LoVo (cell line): ENCODE measurements around the gene SYNDIG1.

ENCODE experiments used
- DNase-seq: peaks from one replicate; pipeline ENCODE4 v3.0.0-alpha.2; 2016; ENCODE audit warnings: low spot score

Gene SYNDIG1

DNA sequence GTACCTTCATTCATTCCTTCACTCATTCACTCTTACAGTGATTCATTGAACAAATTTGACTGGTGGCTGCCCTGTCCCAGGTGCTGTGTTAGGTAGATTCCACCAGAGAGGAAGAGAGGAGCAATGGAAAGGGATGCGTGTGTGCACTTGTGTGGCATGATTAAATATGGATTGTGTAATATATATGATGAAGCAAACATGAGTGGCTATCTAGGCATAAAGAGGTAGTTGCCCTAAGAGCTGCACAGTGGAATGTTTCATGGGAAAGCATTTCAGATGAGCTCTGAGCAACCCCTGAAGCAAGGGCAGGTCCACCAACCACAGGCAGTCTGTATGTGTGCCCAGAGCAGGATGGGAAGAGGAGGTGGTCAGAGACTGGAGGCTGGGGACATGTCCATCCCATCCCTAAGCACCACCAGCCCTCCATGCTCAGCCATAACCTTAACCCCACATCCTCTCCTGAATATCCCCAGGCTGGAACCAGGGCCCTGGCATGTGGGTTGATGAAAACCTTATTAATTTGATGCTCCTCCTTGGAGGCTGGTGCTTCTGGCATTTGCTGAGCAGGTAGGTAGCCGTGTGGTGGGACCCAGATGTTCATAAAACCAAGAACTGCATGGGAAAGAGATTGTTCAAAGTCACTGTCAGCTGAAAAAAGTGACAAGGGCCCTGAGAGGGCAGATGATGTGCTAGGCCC is 226.2 kb downstream of the SYNDIG1 start:
- DNase-seq = no peak

DNA sequence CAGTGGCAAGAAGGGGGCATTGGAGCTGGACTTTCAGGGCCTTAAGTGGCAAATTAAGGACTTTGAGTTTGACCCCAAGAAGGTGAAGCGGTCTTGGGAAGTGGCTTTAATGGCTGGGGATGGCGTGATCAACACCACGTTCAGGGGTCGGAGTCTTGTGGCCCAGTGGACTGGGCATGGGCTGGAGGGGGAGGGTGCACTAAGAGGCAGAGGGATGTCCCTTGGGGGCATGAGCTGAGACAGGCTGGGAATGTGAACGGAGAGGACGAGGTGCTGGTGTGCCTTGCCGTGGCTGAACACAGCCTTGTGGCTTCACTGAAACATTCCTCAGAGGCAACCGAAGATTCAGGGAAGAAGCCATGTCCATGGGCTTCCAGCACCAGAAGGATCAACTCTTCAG is 227.0 kb downstream of the SYNDIG1 start:
- DNase-seq = no peak

DNA sequence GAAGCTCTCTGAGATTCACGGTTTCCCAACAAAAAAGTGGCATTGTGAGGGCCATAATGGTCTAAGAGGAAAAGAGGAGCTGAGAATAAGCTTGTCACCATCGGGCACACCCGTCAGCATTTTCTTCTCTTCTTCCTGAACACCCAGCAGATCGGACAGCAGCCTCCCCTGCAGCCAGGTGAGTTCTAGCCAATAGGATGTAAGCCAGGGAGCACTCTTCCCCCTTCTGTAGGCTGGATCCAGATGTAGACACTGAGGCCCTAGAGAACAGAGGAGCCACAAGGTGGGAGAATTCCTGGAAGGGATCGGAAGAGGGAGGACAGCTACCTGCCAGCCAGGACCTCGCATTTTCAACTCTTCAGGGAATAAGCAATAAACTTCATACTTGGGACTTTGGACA is 228.0 kb downstream of the SYNDIG1 start:
- DNase-seq = no peak

DNA sequence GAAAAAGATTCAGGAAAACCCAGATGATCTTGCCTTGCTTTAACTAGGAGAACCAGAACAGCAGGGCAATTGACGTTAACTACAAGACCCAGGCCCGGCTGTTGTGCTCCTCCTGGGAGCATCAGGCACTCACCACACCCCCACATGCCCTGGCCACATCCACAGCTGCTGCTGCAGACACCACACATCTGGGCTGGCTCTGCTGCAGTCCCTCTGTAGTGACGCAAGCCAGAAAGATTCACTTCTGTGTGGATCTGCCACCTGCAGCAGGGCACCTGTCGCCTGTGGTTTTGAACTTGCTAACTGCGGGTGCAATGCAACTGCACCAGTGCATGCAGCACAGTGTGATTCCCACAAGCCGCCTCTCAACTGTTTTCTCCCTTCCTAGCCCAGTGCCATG is 228.8 kb downstream of the SYNDIG1 start:
- DNase-seq = no peak

DNA sequence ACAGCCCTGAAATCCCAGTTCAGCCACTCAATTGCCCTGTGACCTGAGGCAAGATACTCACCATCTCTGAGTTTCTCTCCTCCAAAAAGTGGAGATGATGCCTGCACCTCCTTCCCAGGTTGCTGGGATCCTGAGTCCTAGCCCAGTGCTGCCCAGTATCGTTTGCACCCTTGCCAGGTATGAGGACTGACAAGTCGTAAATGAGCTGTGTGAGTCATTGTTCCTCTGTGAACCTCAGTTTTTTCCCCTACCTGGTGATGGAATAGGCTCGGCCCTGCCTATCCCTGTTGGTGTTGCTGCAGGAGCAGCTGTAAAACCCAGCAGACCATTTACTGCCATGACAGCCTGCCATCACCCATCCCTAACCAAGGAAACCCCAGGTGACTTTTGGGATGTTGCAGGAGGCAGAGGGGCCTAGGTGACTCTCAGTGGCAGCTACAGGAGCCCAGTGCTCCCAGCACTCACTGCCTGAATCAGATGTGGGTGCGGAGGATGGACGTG is 229.3 kb downstream of the SYNDIG1 start:
- no peak for DNase-seq

DNA sequence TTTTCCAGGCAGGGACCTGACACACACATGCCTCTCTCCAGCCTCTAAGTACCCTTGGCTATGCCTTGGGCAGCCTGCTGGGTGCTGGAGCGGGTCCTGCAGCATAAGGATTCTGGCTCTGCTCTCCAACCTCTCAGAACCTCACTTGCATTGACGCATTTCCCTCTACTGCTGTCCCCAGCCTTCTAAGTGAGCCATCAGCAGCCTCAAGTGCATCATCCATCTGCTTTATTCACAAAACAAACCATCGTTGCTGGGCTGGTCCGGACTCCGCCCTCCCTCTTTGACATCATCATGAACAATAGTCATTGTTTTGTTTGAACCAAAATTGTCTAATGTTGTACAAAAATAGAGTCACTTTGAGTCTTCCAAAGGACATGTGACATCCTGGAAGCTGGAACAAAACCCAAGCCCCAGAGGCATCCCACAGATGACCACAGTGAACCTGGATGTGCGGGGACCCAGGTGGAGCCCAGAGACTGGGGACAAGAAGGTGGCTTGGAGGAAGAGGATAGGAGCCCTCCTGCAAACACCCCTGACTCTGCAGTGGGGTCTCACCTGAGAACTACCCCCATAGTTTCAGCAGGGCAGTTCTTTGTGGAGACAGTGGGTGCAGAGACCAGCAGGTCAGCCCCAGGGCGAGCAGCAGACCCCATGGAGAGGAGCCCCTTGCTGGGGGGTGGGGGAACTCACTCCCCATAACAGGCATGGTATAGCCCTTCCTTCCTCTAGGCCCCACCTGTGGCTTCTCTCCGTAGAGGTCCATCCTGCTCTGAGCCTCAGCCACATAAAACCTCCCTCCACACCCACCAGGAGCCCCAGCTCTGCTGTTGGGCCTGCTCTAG is 230.1 kb downstream of the SYNDIG1 start:
- no peak for DNase-seq

DNA sequence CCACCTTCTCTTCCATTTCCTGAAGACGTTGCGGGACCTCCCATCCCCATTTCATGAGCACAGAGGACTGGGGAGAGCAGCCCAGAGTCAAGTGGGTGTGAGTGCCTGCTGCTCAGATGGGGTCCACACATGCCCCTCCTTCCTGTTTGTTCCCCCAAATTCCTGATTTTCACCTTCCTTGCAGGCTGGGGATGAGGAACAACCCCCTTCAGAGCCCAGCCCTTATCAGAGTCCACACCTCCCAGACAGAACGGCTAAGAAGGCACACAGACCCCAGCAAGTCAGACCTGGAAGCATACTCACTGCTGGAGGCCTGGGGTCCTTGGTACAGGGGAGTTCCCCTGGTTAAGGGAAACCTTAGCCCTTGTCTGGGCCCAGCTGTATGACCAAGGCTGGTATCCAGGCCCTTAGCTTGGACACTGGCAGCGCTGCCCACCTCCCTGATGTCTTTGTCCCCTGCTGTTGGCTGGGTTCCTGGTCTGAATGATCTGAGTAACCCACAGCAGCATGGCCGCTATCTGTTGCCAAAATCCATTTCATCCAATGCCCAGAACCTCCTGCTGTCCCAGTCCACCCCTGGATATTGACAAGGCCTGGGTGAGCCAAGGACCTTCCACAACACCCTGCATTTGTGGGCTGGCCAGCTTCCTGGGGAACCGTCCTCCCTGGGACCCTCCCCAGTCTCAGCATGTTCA is 230.9 kb downstream of the SYNDIG1 start:
- no peak for DNase-seq

DNA sequence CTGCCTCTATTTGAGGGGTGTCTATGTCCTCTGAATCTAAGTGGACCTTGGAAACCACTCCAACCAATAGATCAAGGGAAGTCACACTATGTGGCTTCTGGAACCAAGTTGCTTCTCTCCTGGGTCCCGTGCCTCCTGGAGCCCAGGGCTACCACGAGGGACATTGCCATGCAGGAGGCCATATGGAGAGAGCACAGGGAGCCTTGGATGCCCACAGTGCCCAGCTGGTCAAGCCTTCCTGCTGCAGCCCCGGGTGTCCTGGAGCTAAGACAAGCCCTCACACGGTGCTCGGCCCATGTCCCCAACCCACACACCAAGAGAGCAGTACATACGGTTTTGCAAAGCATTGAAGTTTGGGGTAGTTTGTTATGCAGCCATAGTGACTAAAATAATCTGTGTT is 231.6 kb downstream of the SYNDIG1 start:
- no peak for DNase-seq

DNA sequence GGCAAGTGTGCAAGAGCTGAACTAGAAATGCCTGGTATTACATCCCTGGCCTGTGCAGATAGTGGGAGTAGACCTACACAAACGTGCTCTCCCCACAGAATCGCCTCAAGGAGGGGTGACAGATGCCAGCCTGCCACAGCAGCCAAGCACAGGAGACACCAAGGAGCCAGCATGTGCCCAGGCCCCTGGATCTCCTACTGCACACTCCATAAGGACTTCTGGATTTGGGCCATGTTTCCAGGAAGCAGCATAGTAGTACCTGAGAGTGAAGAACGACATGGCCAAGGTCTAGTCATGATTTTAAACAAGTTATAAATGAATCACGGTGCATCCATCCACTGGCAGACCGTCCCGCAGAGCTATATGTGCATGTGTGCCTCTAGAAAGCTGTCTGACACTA is 232.2 kb downstream of the SYNDIG1 start:
- no peak for DNase-seq

DNA sequence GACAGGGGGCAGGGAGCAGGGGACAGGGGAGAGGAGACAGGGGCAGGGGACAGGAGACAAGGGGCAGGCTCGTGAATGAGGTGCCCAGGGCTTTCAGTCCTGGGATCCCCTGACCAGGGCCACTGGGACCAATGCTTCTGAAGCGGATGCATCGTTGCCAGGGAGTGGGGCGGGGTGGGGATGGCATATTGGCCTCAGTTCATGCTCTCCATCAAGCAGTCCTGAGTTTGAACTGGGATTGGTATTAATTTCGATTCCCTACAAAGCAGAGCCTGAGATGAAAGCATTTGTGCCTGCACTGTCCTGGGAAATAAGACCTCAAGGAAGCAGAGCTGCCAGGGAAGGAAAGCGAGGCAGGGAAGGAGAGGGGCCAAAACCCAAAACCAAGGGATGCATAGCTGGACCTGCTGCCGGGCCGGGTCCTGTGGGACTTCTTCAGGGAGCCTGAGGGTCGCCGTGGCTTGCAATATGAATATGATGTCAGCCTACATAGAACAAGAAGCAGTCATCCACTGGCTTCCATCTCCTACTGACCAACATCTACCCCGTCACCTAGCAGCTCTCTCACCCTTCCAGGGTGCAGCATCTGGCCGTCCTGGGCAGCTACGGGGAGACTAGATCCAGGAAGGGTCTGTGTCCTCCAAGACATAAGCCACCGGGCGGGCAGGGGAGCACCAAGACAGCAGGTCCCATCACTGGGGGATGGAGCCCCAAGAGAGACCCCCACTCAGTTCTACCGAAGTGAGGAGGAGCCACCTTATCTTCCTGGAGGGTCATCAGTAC is 233.3 kb downstream of the SYNDIG1 start:
- DNase-seq = no peak

DNA sequence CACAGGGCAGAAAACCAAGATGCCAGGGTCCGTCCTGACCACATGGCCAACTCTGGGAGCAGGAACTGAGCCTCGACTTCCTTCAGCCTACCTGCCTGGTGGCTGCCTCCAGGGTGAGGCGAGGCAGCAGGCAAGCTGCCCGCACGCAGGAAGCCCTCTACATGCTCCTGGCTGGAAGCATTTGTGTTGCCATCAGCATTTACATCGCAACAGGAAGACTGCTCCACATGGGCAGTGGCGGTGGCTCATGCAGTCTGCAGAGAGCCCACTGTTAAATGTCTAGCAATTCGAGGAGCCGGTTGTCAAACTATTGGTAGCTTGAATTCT is 233.8 kb downstream of the SYNDIG1 start:
- DNase-seq = no peak

DNA sequence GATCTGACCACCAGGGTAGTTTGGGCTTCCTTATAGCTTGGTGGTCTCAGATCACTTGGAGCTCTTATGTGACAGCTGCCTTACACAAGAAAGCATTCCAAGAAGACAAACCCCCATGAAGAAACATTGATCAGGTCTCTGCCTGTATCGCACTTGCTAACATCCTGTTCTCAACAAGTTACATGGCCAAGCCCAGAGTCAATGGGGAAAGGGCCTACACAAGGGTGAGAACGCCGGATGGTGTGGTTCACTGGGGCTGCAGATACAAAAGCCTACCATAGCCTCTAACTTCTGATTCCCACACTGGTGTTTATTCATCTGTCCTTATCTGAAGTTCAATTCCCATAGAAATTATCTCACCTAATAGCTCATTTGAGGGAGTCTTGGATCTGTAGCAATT is 235.5 kb downstream of the SYNDIG1 start:
- no peak for DNase-seq

DNA sequence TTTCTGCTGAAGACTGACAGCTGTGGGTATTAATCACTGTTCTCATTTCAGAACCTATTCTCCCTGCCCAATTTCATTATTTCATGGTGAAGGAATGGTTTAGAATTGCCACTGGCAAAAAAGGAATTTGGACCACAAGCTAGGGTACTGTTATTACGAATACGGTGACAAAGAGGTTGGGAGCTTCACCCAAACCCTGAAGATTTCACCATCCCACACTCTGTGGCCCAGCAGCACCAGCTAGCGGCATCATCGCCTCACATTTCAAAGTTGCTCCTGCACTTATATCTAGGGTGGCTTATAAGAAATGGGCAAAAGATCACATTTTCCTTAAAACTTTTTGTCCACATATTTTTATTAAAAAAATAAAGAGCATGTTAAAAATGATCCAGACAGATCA is 236.1 kb downstream of the SYNDIG1 start:
- DNase-seq = no peak

DNA sequence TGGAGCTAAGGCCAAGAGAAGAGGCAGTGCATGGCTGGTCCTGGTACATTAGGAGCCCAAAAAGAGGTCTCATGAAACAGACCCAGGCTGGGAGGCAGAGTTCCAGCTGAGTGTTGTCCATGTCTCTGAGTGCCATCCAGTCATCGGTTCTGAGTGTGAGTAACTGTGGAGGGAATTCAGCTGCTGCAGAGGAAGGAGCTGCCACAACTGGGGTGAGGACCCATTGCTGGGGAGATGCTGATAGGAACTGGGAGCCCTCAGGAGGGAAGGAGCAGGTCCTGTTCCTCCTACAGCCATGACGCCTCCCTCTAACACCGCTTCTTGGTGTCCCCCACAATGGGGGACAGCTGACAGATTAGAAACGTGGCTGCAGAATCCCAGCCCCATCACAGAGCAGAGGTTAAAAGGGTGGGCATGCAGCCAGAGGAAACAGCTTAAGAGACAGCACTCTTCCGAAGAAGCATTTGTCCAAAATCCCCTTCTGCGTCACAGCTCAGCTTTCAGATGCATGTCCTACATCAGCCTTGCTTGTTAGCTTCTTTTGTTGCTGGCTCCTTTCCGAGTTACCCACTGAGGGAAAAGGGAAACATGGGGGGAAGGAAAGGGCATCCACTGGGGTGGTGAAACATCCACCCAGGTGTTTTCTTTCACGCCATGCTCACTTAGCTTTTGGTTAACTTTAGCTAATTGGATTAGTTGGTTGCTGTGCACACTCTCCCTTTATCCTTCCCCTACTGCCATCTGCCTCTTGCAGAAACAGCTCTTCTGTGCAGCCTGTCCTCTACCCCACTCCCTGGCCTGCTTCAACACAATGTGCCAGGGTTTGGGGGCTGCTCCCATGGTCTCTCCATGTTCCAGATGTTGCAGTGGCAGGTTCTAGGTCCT is 239.2 kb downstream of the SYNDIG1 start:
- no peak for DNase-seq
